ENCODE data around the gene USP47.

Gene USP47

GRCh38 chr11:11806586-11806985, 35.2 kb upstream of the USP47 start:
- no peak overlapping the region for H3K4me3 ChIP-seq (ENCODE audit: low read depth, low read length)
- DNase-seq (ENCODE audit: low read depth): no peak
- no peak for TF ChIP-seq CTCF (IDR thresholded peaks at IDR 0.05; ENCODE audit: insufficient read depth, low read depth, low read length, missing control alignments)

- no peak for DNase-seq (ENCODE audit: low read depth)
Measured at GRCh38 chr11:11807811-11808782, 33.7 kb upstream of the USP47 start.

GRCh38 chr11:11808992-11809615, 32.7 kb upstream of the USP47 start:
- no peak for DNase-seq (ENCODE audit: low read depth)
- no peak for TF ChIP-seq CTCF (IDR thresholded peaks at IDR 0.05; ENCODE audit: insufficient read depth, low read depth, low read length, missing control alignments)
- H3K4me3 ChIP-seq (ENCODE audit: low read depth, low read length): no peak overlapping the region

More at GRCh38 chr11:11807811-11808782, 33.7 kb upstream of the USP47 start:
- TF ChIP-seq CTCF (IDR thresholded peaks at IDR 0.05; ENCODE audit: insufficient read depth, low read depth, low read length, missing control alignments): no peak
- H3K4me3 ChIP-seq (ENCODE audit: low read depth, low read length): no peak overlapping the region

- no peak for TF ChIP-seq CTCF (IDR thresholded peaks at IDR 0.05; ENCODE audit: insufficient read depth, low read depth, low read length, missing control alignments)
- no peak overlapping the region for H3K4me3 ChIP-seq (ENCODE audit: low read depth, low read length)
- no peak for DNase-seq (ENCODE audit: low read depth)
Measured at GRCh38 chr11:11810764-11811726, 30.7 kb upstream of the USP47 start.

GRCh38 chr11:11813288-11813962, 28.3 kb upstream of the USP47 start:
- TF ChIP-seq CTCF (IDR thresholded peaks at IDR 0.05; ENCODE audit: insufficient read depth, low read depth, low read length, missing control alignments): no peak
- DNase-seq (ENCODE audit: low read depth): no peak

More at GRCh38 chr11:11813288-11813962, 28.3 kb upstream of the USP47 start:
- no peak overlapping the region for H3K4me3 ChIP-seq (ENCODE audit: low read depth, low read length)

Data from GM12865 (cell line).